GM12874 (cell line): ENCODE results near the gene UPF2.

Experiments
- CTCF ChIP-seq: IDR thresholded peaks from 2 replicates; pipeline ENCODE4 v1.5.1; 2011; ENCODE audit warnings: low read depth, mild to moderate bottlenecking, control low read depth, low read length, moderate library complexity; ENCODE audit not compliant: insufficient read depth

Gene UPF2

DNA sequence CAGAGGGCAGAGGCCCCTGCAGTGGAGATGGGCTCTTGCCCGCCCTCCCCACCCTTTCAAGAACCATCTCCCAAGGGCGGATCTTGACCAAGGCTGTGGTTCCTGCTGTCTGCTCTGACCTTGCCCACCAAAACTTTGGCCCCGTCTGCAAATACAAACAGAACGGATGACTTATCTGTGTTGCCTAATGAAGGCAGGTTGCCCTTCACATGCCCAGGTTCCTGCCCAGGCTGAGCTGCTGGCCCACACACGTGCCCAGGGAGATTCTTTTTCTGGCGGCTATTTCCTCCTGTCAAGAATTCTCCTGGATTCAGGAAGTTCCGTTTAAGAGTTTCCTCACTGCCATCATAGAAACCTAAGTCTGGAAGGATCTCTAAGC, 141.2 kb downstream of the UPF2 start:
- TF ChIP-seq CTCF: no peak

GRCh38 chr10:11901036-11901301, 141.6 kb downstream of the UPF2 start:
- no peak for TF ChIP-seq CTCF

DNA sequence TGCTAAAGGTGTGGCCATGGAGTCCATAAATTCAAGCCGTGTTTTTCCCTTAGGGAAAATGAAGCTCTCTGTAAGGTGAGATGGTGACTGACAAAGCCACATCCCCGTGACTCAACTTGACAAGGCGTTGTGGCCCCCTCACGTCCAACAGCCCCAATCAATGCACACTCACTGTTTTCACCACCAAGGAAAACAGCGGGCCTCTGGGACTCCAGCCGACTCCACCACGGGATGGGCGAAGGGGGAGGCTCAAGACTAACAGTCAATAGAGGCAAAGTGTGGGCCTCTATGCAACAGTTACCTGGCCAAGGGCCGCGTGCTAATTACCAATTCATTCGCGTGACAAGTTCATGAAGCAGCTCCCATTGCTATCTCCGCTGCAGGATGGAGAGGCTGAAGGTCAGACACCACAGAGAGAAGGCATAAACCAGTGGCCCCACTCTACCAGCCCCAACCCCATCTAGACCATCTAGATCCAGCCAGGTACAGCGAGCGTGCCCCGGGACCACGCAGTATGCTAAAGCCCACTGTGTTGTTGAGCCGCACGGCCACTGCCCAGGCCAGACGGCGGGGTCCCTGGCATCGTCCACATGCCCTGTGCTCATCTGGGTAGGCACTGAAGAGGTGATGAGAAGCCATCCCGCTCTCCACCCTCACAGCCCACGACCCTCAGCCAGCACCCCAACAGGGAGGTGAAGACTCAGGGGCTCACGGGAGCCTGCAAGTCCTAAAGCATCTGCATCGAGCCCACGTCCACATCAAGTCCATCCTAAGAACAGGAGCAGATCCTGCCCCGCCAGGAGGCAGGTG, 143.3 kb downstream of the UPF2 start:
- TF ChIP-seq CTCF: no peak

GRCh38 chr10:11898372-11899066, 144.1 kb downstream of the UPF2 start:
- TF ChIP-seq CTCF: no peak

DNA sequence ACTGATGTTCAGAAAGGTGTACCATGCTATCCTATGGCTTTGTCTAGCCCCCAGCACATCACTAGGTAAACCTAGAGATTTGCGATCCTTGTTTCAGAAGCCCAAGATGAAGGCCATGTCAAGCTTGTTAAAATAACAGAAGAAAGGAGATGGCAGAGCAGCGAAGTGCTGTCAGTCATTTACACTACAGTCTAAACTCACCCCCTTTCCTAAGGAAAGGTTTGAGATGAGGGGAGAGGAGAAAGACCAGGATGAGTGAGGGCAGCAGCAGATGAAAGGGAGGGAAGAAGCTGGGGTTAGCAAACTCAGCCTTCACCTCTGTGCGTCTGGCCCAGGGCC, 144.6 kb downstream of the UPF2 start:
- no peak for TF ChIP-seq CTCF

DNA sequence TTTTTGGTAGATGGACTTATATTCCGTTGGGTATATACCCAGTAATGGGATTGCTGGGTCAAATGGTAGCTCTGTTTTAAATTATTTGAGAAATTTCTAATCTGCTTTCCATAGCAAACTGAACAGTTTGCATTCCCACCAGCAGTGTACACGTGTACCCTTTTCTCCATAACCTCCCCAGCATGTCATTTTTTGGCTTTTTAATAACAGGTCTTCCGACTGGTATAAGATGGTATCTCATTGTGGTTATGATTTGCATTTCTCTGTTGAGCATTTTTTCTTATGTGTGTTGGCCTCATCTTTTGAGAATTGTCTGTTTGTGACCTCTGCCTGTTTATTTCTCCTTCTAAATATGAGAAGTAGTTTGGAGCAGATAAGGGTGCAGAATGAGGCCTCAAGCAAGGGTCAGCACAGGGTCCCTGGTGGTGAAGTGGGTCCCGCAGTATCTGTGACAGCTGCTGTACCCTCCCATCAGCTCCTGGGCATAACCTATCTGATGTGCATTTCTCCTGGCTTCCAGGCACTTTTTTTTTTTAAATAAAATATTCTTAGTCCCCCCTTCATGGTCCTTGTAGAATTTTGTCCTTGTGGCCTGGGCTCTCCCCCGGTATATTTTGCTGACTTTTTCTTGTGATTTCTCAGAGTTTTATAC, 145.9 kb downstream of the UPF2 start:
- no peak for TF ChIP-seq CTCF

DNA sequence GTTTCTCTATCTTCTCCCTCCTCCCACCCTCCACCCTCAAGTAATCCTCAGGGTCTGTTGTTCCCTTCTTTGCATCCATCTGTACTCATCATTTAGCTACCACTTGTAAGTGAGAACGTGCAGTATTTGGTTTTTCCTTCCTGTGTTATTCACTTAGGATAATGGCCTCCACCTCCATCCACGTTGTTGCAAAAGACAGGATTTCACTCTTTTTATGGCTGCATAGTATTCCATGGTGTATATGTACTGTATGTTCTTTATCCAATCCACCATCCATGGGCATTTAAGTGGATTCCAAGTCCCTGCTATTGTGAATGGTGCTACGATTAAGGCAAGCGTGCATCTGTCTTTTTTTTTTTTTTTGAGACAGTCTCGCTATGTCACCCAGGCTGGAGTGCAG, 147.0 kb downstream of the UPF2 start:
- no peak for TF ChIP-seq CTCF
